Parathyroid adenoma (tissue), 2 donors: Measurements from ENCODE around the gene KYNU.

Experiments
- H2AFZ ChIP-seq: fragments of 300-600 bp; sonication (generic); one replicate; pipeline ENCODE4 v1.7.0; 2017; ENCODE audit warnings: antibody characterized with exemption, mild to moderate bottlenecking
- H3K27ac ChIP-seq: fragments of 300-600 bp; sonication (generic); one replicate; pipeline ENCODE4 v1.7.0; 2017
- H3K27me3 ChIP-seq: fragments of 300-600 bp; sonication (generic); one replicate; pipeline ENCODE4 v1.7.0; 2017; ENCODE audit warnings: low read length; ENCODE audit not compliant: control insufficient read depth, insufficient read depth
- H3K36me3 ChIP-seq: fragments of 300-600 bp; sonication (generic); one replicate; pipeline ENCODE4 v1.7.0; 2017; ENCODE audit warnings: low read length; ENCODE audit not compliant: control insufficient read depth, insufficient read depth
- H3K4me1 ChIP-seq: fragments of 300-600 bp; sonication (generic); one replicate; pipeline ENCODE4 v1.7.0; 2017; ENCODE audit warnings: control low read depth
- H3K4me2 ChIP-seq: fragments of 300-600 bp; sonication (generic); one replicate; pipeline ENCODE4 v1.7.0; 2017; ENCODE audit warnings: low read length
- H3K4me3 ChIP-seq: fragments of 300-600 bp; sonication (generic); one replicate; pipeline ENCODE4 v1.7.0; 2017; ENCODE audit warnings: low read depth, low read length
- H3K79me2 ChIP-seq: fragments of 300-600 bp; sonication (generic); one replicate; pipeline ENCODE4 v1.7.0; 2017; ENCODE audit warnings: control low read depth
- H3K9ac ChIP-seq: fragments of 300-600 bp; sonication (generic); one replicate; pipeline ENCODE4 v1.7.0; 2017; ENCODE audit warnings: mild to moderate bottlenecking
- H3K9me3 ChIP-seq: fragments of 300-600 bp; sonication (generic); one replicate; pipeline ENCODE4 v1.7.0; 2017; ENCODE audit warnings: low read length; ENCODE audit not compliant: control insufficient read depth
- CTCF ChIP-seq: fragments of 300-600 bp; sonication (generic); IDR thresholded peaks from one replicate; pipeline ENCODE4 v1.7.0; 2017; ENCODE audit warnings: antibody characterized with exemption, mild to moderate bottlenecking
- donor health status: primary hyperparathyroidism.

KYNU gene

GRCh38 chr2:142987044-142987443 lies 109.6 kb downstream of the KYNU start:
- H2AFZ ChIP-seq, result no peak overlapping the region
- no peaks in the 10 kb centered on the region for H3K79me2 ChIP-seq
- H3K4me3 ChIP-seq, result no peak overlapping the region
- no peaks in the 10 kb centered on the region for H3K36me3 ChIP-seq
- H3K27me3 ChIP-seq, result no peaks in the 10 kb centered on the region
- no peak for TF ChIP-seq CTCF
- no peak overlapping the region for H3K27ac ChIP-seq
- H3K9ac ChIP-seq, result no peak overlapping the region
- H3K9me3 ChIP-seq, result no peaks in the 10 kb centered on the region
- H3K4me1 ChIP-seq, result no peaks in the 10 kb centered on the region
- H3K4me2 ChIP-seq, result no peak overlapping the region

DNA sequence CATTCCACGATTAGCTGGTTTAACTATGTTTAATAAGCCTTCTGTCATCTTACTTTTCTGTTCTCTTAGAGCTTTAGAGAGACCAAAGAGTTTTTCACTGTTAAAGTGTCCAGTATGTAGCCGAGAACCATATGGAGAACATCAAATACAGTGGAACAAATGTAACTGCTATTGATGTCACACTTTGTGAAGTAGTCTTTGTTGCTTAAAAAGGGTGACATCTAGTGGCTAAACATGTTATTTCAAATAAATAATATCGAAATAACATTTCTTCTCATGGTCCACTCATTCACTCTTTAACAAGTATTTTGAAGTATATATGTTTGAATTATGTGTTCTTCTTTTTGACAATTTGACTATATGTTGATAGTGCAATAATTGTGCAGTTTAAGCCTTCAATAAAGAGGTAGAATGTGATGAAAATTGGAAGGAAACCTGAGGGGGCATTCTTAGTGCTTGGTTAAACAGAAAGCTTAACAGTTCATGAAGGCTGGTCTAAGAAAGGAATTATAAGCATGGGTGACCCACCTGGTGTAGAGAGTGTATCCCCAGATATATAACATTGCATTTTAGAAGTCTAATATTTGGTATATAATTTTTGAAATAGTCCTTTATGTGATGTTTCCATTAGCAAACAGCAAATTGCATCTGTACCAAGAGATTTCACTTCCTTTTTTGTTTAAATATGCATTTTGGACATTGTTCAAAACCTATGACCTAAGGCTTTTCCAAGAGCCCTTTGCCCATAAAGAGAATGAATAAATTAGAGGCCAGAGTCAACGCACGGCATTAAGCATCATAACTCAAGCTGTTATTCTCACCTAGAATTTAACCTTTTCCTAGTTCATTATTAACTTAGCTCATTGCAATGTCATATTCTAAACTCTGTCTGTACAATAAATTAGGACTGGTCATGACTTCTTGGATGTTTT lies 112.1 kb downstream of the KYNU start:
- H3K4me3 ChIP-seq, result no peak overlapping the region

DNA sequence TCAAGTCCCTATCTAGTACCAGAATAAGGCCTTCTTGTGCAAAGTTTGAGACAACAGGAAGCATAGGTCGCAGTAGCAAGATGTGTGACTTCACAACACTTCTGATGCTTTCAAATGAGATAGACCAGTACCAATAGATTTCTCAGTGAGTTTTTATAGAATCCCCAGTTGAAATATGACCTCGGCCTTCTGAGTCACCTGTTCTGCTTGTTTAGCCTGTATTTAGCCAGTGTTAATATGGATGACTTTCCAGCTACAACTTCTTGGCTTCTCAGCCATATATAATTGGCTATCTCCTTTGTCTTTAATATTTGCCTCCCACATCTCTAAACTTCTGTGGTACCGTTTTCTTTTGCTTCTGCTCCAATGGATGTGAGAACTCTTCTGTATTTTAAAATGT lies 113.8 kb downstream of the KYNU start:
- no peak for TF ChIP-seq CTCF
- no peaks in the 10 kb centered on the region for H3K36me3 ChIP-seq
- H3K9me3 ChIP-seq, result no peaks in the 10 kb centered on the region
- no peak overlapping the region for H2AFZ ChIP-seq
- H3K9ac ChIP-seq, result no peak overlapping the region
- no peaks in the 10 kb centered on the region for H3K27me3 ChIP-seq
- H3K4me2 ChIP-seq, result no peak overlapping the region
- H3K4me1 ChIP-seq, result no peaks in the 10 kb centered on the region
- H3K4me3 ChIP-seq, result no peak overlapping the region
- H3K79me2 ChIP-seq, result no peaks in the 10 kb centered on the region
- no peak overlapping the region for H3K27ac ChIP-seq

More for the DNA sequence above, 112.1 kb downstream of the KYNU start:
- Histone ChIP-seq H3K4me2 (no peak overlapping the region), H2AFZ (no peak overlapping the region), H3K4me1 (no peaks in the 10 kb centered on the region), H3K9me3 (no peaks in the 10 kb centered on the region), H3K79me2 (no peaks in the 10 kb centered on the region), H3K27ac (no peak overlapping the region), H3K9ac (no peak overlapping the region), H3K36me3 (no peaks in the 10 kb centered on the region), H3K27me3 (no peaks in the 10 kb centered on the region)
- TF ChIP-seq CTCF, result peak; percentile 37

DNA sequence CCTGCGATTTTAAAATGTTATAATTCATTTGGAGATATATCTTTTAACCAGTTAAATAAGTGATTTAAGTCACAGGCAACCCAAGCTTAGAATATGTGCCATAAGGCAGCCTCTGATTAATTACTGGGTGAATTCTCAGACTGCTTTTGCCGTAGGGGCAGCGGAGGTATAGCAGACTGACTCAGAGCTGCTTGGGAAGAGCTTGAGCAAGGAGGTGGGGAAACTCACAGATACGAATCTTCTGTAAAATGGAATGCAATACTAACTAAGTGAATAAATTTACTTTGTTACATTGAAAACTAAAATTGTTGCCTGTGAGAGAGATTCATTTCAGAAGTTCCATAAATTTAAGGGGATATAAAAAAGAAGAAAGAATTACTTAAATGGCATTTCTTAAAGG lies 115.4 kb downstream of the KYNU start:
- no peaks in the 10 kb centered on the region for H3K9me3 ChIP-seq
- H3K4me1 ChIP-seq, result no peaks in the 10 kb centered on the region
- H3K9ac ChIP-seq, result no peak overlapping the region
- no peak overlapping the region for H3K4me2 ChIP-seq
- no peaks in the 10 kb centered on the region for H3K36me3 ChIP-seq
- H3K79me2 ChIP-seq, result no peaks in the 10 kb centered on the region
- H3K27ac ChIP-seq, result no peak overlapping the region
- no peaks in the 10 kb centered on the region for H3K27me3 ChIP-seq
- TF ChIP-seq CTCF, result no peak
- H2AFZ ChIP-seq, result no peak overlapping the region
- no peak overlapping the region for H3K4me3 ChIP-seq

DNA sequence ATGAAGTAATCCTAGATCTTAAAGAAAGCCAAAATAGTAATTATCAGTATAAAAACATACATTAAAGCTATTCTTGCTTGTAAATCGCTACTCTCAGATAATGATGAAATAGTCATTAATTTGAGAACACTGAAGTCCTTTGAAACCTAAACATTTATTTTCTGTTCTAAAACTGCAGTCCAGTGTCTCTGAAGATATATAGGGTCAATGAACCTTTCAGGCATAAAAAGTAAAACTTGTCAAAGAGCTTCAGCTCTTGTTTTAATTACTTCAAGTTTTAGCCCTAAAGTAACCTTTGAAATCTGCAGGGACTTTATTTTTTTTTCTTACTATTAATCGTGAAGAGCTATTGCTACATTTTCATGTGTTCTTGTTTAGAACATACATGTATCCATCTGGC lies 116.3 kb downstream of the KYNU start:
- TF ChIP-seq CTCF, result no peak
- Histone ChIP-seq H3K79me2 (no peaks in the 10 kb centered on the region), H3K9me3 (no peaks in the 10 kb centered on the region), H3K9ac (no peak overlapping the region), H3K36me3 (no peaks in the 10 kb centered on the region), H3K4me1 (no peaks in the 10 kb centered on the region), H3K4me2 (no peak overlapping the region), H2AFZ (no peak overlapping the region), H3K27ac (no peak overlapping the region), H3K27me3 (no peaks in the 10 kb centered on the region), H3K4me3 (no peak overlapping the region)
